ENCODE results near the gene SMIM10L2A.

DNA sequence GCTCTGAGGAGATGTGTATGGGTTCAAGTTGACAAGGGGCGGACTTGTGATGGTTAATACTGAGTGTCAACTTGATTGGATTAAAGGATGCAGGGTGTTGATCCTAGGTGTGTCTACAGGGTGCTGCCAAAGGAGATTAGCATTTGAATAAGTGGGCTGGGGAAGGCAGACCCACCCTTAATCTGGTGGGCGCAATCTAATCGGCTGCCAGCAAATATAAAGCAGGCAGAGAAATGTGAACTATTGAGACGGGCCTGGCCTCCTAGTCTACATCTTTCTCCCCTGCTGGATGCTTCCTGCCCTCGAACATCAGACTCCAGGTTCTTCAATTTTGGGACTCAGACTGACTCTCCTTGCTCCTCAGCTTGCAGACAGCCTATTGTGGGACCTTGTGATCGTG, 26.7 kb upstream of the SMIM10L2A start:
- no peak for TF ChIP-seq PAX5 (IDR thresholded peaks at IDR 0.05; ENCODE audit: borderline replicate concordance, low read depth, low read length)
- no peak for TF ChIP-seq GABPA (IDR thresholded peaks at IDR 0.05; ENCODE audit: low read depth)
- TF ChIP-seq, protein P1, sequence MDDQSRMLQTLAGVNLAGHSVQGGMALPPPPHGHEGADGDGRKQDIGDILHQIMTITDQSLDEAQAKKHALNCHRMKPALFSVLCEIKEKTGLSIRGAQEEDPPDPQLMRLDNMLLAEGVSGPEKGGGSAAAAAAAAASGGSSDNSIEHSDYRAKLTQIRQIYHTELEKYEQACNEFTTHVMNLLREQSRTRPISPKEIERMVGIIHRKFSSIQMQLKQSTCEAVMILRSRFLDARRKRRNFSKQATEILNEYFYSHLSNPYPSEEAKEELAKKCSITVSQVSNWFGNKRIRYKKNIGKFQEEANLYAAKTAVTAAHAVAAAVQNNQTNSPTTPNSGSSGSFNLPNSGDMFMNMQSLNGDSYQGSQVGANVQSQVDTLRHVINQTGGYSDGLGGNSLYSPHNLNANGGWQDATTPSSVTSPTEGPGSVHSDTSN (IDR thresholded peaks at IDR 0.05; ENCODE audit: insufficient replicate concordance, low read depth, low read length) = no peak
